B cell (primary cell): Measurements from ENCODE around the gene KLHL6.

Experiments used
- EZH2 ChIP-seq: IDR thresholded peaks from 2 replicates; pipeline ENCODE4 v1.6.1; 2012; ENCODE audit warnings: borderline replicate concordance, low read depth, mild to moderate bottlenecking, moderate library complexity, low read length; ENCODE audit not compliant: insufficient read depth, poor library complexity, severe bottlenecking
- TF ChIP-seq, protein P1 (sequence below): fragments of 200-600 bp; IDR thresholded peaks from one replicate; pipeline ENCODE4 v1.8.0; 2022; ENCODE audit warnings: antibody characterized with exemption, mild to moderate bottlenecking

DNA sequence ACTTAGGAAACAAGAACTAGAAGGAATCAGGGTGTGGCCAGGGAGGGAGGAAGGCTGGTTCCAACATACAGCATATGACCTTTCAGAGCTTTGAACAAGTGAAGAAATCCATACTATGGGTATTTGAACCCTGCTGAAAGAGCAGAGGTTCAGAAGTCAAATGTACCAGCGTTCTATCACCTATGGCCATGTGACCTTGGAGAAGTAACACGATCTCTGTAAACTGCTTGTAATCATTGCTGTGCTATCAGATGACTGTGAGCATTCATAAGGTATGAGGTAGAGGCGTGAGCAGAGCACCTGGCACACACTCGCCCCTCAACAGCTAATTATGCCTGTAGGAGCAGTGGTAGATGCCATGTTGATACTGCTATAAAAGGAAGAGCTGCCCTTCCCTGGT is 55.2 kb downstream of the KLHL6 start:
- TF ChIP-seq, protein P1, sequence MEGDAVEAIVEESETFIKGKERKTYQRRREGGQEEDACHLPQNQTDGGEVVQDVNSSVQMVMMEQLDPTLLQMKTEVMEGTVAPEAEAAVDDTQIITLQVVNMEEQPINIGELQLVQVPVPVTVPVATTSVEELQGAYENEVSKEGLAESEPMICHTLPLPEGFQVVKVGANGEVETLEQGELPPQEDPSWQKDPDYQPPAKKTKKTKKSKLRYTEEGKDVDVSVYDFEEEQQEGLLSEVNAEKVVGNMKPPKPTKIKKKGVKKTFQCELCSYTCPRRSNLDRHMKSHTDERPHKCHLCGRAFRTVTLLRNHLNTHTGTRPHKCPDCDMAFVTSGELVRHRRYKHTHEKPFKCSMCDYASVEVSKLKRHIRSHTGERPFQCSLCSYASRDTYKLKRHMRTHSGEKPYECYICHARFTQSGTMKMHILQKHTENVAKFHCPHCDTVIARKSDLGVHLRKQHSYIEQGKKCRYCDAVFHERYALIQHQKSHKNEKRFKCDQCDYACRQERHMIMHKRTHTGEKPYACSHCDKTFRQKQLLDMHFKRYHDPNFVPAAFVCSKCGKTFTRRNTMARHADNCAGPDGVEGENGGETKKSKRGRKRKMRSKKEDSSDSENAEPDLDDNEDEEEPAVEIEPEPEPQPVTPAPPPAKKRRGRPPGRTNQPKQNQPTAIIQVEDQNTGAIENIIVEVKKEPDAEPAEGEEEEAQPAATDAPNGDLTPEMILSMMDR = no peak
- TF ChIP-seq EZH2 = no peak
